Stimulated activated CD4-positive, alpha-beta T cell treated with anti-CD3 and anti-CD28 coated beads, Interleukin-1b, Interleukin-23, amount 100 ng/mL, for 48 hours (primary cell): ENCODE results near the gene NGEF.
"Not testable (repeated sequence)": the region's sequence is repeated elsewhere in the genome, so short reads cannot be mapped to it uniquely, and the experiment has no call there.

ENCODE experiments used
- DNase-seq: peaks from one replicate; pipeline ENCODE4 v3.0.0-alpha.2; 2020

Gene NGEF

DNA sequence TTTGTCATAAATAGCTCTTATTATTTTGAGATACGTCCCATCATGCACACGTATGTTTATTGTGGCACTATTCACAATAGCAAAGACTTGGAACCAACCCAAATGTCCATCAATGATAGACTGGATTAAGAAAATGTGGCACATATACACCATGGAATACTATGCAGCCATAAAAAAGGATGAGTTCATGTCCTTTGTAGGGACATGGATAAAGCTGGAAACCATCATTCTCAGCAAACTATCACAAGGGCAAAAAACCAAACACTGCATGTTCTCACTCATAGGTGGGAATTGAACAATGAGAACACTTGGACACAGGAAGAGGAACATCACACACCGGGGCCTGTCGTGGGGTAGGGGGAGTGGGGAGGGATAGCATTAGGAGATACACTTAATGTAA is 6.6 kb upstream of the NGEF start:
- not testable (repeated sequence) for DNase-seq

DNA sequence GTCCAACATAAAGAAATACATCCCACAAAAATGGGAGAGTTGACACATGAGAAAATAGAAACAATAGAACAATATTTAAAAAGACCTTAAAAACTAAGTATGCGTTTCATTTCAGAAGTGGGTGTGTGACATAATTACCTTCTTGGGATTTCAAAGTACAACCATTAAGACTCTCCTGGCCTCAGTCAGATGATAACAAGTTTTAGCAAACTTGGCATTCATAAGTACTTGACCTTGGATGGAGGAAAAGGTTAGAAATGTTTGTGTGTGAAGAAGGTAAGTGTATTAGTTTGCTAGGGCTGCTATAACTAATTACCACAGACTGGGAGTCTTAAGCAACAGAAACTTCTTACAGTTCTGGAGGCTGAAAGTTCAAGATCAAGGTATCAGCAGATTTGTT is 4.9 kb upstream of the NGEF start:
- no peak for DNase-seq

DNA sequence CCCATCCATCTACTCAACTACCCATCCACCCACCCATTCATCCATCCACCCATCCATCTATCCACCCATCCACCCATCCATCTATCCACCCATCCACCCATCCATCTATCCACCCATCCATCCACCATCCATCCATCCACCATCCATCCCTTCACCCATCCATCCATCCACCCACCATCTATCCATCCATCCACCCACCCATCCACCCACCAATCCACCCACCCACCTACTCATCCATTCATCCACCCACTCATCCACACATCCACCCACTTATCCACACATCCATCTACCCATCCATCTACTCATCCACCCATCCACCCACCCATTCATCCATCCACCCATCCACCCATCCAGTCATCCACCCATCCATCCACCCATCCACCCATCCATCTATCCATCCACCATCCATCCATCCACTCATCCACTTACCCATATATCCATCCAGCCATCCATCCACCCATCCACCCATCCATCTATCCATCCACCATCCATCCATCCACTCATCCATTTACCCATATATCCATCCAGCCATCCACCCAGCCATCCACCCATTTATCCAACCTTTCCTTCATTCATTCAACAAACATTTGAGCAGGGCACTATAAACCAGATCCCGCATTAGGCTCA is 2.1 kb upstream of the NGEF start:
- no peak for DNase-seq

DNA sequence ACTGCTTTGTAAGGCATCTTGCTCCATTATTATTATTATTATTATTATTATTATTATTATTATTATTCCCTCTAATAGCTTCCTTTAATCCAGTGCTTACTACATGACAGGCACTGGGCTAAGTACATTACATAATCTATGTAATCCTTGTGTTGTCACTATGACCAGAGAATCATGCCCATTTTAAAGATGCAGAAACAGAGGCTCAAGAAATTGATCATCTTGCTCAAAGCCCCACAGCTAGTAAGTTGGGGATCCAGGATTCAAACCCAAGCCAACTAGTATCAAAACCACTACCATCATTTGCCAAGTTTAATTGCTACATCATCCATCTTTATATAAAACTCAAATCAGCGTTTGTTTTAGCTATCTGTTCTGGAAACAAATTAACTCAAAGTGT is 594 bp upstream of the NGEF start:
- no peak for DNase-seq

DNA sequence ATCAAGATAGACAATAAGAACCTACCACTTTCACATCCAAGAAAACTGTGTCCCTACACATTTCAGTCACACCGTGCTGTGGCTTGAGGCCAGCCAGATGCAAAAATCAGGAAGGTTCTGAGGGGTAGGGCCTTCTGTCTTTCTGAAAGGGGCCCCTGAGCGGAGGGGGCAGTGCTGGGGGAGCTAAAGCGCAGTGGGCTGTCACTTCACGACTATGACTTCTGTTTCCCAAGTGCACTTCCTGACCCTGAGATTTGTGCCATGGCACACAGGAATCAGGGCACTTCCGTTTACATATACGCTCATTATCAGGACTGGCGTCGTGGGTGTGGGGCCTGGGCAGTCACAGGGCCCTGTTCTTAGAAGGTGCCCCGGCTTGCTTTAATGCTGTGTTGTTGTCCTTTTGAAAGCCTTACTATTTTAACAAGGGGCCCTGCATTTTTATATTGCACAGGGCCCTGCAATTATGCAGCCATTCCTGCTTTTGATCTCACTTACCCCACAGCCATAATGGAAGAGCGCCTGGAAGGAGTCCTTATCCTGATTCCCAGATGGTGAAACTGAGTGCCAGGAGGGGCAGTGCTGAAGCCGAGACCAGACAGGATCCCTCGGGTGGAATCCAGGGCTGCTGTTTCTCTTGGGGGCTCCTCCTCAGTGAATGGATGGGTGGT is 620 bp downstream of the NGEF start:
- DNase-seq, result no peak

DNA sequence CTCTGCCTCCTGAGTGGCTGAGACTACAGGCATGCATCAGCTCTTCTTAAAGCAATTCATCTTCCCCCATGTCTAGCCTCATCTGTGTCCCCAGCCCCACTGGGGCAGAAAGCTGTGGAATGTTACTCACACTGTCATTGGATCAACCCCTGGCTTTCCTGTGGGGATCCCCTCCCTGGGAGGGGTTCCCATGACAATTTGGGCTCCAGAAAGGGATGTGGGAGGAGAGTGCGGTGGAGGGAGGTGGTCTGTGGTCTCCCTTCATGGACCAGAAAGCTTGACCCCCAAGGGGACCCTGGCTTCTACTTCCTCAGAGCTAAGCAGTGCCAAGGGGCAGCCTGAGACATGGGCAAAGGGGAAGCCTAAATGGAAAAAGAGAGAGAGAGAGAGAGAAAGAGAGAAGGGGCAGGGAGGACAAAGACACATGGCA is 1.3 kb downstream of the NGEF start:
- DNase-seq, result no peak

GRCh38 chr2:233011268-233011650 is 1.8 kb downstream of the NGEF start:
- no peak for DNase-seq

DNA sequence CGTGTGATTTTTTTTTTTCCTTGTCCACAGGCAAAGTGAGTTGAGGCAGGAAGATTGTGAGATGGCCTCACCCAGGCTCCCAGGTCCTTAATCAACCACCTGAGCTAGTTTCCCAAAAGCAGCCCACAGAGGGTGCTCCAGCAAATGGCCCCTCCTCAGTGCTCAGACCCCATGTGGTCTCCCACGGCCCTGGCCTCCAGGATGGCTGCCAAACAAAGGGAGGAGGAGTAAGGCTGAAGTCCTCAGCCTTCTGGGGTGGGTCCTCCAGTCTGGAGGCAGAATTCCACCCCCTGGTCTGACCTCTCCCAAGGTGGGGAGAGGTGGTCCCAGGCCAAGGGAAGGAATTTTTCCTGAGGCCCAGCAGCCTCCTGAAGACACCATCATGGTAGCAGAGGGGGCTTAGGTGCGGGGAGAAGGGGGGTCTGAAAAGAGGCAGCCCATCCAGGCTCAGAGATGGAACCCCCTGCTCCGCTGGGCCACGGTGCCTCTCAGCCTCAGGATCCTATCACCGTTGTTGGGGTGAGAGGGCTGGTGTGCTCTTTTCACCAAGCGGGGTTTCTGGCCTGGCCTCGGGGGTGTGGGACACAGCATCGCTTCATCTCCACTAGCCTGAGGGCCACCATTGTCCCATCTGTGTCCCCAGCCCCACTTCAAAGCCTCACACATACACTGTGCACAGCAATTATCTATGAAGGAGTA is 2.3 kb downstream of the NGEF start:
- no peak for DNase-seq

DNA sequence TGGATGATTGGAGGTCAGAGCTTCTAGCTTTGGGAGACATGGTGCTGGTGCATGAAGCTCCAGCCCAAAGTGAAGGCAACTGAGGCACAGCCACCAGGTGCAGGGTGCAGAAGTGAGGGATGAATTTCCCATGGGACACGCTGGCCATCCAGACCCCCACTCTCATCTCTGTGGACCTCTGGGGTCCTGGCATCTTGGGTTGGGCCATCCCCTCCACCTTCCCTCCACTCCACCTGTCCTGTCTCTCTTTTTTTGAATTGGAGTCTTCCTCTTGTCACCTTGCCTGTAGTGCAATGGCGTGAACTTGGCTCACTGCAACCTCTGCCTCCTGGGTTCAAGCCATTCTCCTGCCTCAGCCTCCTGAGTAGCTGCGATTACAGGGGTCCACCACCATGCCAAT is 3.4 kb downstream of the NGEF start:
- no peak for DNase-seq

DNA sequence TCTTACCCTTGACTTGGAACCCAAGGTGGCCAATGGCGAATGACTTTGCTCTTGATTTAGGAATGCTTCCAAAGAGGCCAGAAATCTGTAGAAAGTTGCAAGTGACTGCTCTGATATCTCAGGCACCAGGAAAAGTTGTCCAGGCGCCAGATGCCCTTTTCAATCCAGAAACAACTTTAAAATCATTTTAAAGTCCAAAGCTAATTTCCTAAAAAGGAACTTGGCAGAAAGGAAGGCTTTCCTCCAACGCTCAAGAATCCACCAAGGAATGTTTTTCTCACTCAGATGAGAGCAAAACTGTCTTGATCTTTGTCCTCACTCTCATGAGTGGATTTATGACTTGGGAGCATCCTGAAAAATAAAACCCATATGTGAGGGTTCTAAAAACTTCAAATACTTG is 5.3 kb downstream of the NGEF start:
- no peak for DNase-seq

DNA sequence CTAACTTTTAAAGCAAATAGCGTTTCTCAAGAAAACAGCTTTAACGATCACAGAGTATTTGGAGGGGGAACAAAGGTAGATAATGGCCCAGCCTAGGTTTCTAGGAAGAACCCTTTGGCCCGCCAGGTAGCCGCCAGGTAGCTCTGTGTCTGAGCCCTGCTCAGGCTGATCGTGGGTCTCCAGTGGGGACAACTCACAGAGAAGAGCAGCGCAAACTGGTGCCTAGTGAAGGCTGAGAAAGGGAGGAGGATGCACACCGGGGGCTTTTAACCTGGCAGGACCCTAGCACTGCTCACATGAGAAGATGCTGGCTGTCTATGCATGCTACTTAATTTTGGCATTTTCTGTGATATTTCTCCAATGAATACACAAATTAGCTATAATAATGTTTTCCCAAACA is 5.8 kb downstream of the NGEF start:
- DNase-seq, result no peak

DNA sequence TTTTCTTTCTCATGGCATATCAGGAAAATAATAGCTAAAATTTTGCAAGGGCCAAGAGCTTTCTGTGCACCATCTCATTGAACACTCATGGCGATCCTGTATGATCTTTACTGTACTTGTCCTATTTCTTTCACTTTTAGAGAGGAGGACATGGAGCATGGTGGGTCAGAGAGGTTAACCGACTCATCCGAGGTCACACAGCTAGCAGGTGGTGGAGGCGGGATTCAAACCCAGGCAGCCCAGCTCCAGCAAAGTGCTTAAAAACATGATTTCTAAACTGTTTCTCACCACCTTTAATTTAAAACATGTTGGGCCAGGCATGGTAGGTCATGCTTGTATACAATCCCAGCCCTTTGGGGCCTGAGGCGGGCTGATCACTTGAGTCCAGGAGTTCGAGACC is 6.4 kb downstream of the NGEF start:
- DNase-seq, result no peak

DNA sequence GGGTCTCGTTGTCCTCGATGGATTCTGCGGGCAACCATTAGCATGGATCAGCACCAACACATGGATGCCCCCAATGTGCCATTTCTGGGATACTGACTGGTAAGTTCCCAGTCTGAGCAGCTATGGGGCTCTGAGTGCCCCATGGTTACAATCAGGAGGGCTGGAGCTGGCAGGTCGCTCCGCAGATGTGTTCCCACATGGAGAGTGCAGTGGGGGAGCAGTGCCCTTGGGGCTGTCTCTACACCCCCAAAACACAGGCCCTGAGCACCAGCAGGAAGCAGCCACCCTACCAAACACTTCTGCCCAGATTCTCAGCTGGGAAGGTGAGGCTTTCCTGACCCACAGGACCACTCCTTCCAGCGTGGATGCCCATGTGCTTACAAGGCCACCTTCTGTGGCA is 8.0 kb downstream of the NGEF start:
- no peak for DNase-seq

- DNase-seq, result no peak
Observed at GRCh38 chr2:233003658-233004555, 9.1 kb downstream of the NGEF start.

DNA sequence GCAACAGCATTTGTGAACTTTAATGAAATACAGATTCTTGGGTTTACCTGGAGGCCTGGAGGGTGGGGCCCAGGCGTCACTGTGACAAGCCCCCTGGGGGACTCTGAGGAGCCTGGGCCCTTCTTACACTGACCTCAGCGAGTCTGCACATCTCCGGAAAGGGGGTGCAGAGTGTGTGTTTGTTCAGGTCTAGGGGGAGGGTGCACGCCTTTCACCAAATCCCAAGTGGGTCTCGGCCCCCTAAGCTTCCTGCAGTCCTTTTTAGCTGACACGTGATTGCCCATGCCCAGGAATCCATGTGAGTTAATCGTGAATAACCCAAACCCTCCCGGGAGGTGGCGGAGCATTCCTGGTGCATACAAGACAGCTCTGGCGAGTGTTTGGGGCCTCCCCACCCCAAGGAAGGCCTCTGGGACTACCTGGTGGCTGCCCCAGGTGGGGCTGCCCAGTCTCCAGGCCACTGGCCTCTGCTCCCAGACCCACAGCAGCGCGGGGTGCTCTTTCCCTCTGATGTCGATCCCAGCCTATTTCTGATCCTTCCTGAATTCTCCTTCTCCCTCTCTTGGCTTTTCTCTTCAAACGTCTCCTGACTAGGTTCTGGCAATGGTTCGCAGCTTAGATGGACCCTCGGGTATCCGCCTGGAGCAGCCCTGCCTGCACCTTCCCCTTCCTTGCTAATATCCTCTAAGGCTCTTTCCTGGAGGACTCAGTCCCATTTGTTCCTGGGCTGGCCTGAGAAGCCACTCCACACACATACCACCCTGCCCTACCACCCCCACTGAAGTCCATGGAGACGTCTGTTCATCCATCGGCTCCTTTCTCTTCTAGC is 10.0 kb downstream of the NGEF start:
- DNase-seq, result no peak

DNA sequence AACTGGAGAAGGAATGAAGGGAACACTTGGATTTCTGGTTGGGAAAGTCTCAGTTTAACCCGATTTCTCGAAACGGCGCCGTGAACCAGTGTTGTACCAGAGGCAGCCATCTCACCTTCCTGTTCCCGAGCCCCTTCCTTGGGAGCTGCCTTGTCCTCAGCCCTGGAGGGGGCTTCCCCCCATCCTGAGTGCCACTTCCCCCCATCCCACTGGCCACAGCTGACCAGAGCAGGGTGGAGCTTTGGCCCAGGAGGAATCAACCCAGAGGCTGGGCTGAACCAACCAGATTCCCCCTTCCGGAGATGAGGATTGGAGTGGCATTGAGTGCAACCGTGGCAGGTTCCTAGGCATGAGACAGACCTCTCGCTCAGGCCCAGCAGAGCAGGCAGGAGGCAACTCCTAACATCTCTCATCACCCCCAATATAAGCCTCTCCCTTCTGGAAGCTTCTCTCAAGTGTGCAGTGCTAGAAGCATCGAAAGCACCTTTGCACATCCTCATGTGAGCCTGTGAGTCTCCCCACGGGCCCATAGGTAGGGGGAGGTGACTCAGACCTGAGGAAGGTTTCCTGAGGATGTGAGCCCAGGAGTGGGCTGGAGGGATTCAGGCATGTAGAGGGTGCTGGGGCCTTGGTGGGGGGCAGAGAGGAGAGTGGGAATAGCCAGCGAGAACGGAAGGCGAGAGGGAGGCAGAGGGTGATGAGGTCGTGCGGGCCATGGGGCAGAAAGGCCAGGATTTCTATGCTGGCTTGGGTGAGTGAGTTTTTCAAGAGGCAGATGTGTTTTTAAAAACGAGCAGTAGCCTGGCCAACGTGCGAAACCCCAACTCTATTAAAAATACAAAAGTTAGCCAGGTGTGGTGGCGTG is 11.9 kb downstream of the NGEF start:
- DNase-seq, result no peak

- no peak for DNase-seq
Observed at GRCh38 chr2:232999354-232999753, 13.7 kb downstream of the NGEF start.

GRCh38 chr2:232998666-232998985 is 14.4 kb downstream of the NGEF start:
- no peak for DNase-seq

DNA sequence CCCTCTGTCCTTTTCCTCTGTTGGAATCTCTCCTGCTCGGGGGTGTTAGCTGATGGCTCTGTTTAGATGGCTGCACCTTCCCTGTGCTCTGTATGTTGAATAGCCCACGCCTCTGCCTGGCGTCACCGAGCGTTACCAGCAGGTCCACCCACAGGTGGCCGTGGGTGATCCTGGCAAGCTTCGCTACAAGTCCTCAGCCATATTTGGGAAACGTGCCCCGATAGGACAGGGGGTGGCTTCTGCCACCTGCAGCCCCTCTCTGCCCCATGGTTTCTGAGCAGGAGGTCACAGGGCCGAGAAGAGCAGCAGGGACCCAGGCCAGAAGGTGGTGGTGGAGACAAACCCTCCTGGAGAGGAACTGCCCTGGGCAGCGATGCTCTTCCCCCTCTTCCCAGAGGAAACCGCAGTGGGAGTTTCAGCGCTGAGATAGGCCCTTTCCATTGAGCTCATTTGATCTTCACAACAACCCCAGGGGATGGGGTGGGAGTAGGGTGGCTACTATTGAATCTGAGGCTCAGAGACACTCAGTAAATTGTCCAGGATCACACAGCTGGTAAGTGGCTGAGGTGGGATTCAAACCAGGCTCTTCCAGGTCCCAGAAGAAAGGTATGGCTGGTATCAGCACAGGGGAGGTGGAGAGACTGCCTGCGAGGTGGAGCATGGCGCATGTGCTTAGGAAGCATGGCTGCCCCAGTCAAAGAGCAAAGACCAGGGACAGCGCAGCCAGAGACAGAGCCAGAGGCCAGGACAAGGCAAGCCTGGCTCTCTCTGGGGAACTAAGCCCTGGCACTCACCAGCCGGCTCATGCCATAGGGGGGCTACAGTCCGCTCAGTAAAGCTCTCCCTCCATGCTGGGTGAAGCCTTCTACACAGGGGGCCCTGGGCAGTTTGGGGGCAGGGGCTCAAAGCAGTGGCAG is 15.0 kb downstream of the NGEF start:
- no peak for DNase-seq

GRCh38 chr2:232994446-232994845 is 18.6 kb downstream of the NGEF start:
- DNase-seq, result no peak
